Lower leg skin (tissue), 3 donors: ENCODE results near the gene BIRC2.

ENCODE experiments used
- POLR2A ChIP-seq, 2 donors: fragments of 450-650 bp; IDR thresholded peaks; one replicate each; pipeline ENCODE4 v1.6.1; 2016 to 2017; ENCODE audit warnings: antibody characterized with exemption in 2 of 2, mild to moderate bottlenecking in 1 of 2, moderate library complexity in 1 of 2
- TF ChIP-seq, protein P1 (sequence below), 3 donors: fragments of 450-650 bp; IDR thresholded peaks; one replicate each; pipeline ENCODE4 v1.5.1; 2016; ENCODE audit warnings: antibody characterized with exemption in 3 of 3, mild to moderate bottlenecking in 3 of 3, moderate library complexity in 2 of 3

GRCh38 chr11:102402548-102402947 lies 55.5 kb downstream of the BIRC2 start:
- TF ChIP-seq, protein P1, sequence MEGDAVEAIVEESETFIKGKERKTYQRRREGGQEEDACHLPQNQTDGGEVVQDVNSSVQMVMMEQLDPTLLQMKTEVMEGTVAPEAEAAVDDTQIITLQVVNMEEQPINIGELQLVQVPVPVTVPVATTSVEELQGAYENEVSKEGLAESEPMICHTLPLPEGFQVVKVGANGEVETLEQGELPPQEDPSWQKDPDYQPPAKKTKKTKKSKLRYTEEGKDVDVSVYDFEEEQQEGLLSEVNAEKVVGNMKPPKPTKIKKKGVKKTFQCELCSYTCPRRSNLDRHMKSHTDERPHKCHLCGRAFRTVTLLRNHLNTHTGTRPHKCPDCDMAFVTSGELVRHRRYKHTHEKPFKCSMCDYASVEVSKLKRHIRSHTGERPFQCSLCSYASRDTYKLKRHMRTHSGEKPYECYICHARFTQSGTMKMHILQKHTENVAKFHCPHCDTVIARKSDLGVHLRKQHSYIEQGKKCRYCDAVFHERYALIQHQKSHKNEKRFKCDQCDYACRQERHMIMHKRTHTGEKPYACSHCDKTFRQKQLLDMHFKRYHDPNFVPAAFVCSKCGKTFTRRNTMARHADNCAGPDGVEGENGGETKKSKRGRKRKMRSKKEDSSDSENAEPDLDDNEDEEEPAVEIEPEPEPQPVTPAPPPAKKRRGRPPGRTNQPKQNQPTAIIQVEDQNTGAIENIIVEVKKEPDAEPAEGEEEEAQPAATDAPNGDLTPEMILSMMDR (IDR thresholded peaks at IDR 0.05), result no peak
- no peak for TF ChIP-seq POLR2A (IDR thresholded peaks at IDR 0.05)
